ENCODE results near the gene FIBCD1.

DNA sequence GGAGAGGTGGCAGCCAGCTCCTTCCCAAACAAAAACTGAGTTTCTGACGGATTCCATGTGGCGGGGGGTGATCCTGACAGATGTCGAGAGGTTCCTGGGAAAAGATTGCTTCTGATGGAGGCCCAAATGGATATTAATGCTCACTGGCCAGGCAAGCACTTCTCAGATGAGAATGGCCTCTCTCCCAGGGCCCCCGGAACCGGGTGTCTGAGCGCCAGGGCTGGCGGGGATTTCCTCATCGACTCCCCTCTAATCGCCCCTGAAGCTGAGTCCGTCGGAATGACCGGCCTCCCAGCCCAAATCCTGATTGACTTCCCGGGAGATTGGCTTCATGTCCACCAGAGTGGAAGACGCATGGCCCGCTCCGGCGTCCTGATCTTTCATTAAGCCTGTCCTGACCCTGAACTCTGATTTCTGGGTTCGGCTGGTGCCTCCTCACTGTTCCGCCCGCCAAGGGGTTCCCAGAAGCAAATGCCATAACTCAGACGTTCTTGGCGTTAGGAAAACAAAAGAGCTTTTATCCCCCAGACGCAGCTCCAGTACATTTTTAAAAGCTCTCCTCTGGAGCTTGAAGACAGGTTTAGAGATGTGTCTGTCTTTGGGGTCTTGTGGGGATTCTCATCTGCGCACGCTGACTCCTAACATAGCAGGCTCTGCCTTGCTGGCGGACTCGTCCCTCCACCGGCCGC lies 17.6 kb downstream of the FIBCD1 start:
- TF ChIP-seq EZH2 (IDR thresholded peaks at IDR 0.05; ENCODE audit: low read length) = no peak
- TF ChIP-seq, protein P1, sequence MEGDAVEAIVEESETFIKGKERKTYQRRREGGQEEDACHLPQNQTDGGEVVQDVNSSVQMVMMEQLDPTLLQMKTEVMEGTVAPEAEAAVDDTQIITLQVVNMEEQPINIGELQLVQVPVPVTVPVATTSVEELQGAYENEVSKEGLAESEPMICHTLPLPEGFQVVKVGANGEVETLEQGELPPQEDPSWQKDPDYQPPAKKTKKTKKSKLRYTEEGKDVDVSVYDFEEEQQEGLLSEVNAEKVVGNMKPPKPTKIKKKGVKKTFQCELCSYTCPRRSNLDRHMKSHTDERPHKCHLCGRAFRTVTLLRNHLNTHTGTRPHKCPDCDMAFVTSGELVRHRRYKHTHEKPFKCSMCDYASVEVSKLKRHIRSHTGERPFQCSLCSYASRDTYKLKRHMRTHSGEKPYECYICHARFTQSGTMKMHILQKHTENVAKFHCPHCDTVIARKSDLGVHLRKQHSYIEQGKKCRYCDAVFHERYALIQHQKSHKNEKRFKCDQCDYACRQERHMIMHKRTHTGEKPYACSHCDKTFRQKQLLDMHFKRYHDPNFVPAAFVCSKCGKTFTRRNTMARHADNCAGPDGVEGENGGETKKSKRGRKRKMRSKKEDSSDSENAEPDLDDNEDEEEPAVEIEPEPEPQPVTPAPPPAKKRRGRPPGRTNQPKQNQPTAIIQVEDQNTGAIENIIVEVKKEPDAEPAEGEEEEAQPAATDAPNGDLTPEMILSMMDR (optimal IDR thresholded peaks at IDR 0.05 in 1 of 3, IDR thresholded peaks at IDR 0.05 in 1 of 3, conservative IDR thresholded peaks at IDR 0.05 in 1 of 3; ENCODE audit: extremely low read depth in 1 of 3, insufficient read depth in 2 of 3, low read length in 3 of 3) = no peak

All from keratinocyte (primary cell).